ENCODE results near the gene KDM7A. TPM values are rescaled to one million over a fixed set of nuclear protein-coding genes. Genes with fewer than 3 reads are reported as not detected.
A peak's percentile ranks its signal among the peaks of the same experiment; 100 is the strongest.

KDM7A gene, protein sequence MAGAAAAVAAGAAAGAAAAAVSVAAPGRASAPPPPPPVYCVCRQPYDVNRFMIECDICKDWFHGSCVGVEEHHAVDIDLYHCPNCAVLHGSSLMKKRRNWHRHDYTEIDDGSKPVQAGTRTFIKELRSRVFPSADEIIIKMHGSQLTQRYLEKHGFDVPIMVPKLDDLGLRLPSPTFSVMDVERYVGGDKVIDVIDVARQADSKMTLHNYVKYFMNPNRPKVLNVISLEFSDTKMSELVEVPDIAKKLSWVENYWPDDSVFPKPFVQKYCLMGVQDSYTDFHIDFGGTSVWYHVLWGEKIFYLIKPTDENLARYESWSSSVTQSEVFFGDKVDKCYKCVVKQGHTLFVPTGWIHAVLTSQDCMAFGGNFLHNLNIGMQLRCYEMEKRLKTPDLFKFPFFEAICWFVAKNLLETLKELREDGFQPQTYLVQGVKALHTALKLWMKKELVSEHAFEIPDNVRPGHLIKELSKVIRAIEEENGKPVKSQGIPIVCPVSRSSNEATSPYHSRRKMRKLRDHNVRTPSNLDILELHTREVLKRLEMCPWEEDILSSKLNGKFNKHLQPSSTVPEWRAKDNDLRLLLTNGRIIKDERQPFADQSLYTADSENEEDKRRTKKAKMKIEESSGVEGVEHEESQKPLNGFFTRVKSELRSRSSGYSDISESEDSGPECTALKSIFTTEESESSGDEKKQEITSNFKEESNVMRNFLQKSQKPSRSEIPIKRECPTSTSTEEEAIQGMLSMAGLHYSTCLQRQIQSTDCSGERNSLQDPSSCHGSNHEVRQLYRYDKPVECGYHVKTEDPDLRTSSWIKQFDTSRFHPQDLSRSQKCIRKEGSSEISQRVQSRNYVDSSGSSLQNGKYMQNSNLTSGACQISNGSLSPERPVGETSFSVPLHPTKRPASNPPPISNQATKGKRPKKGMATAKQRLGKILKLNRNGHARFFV
- total RNA-seq = 5.2 and 10.9 TPM in 2 replicates

DNA sequence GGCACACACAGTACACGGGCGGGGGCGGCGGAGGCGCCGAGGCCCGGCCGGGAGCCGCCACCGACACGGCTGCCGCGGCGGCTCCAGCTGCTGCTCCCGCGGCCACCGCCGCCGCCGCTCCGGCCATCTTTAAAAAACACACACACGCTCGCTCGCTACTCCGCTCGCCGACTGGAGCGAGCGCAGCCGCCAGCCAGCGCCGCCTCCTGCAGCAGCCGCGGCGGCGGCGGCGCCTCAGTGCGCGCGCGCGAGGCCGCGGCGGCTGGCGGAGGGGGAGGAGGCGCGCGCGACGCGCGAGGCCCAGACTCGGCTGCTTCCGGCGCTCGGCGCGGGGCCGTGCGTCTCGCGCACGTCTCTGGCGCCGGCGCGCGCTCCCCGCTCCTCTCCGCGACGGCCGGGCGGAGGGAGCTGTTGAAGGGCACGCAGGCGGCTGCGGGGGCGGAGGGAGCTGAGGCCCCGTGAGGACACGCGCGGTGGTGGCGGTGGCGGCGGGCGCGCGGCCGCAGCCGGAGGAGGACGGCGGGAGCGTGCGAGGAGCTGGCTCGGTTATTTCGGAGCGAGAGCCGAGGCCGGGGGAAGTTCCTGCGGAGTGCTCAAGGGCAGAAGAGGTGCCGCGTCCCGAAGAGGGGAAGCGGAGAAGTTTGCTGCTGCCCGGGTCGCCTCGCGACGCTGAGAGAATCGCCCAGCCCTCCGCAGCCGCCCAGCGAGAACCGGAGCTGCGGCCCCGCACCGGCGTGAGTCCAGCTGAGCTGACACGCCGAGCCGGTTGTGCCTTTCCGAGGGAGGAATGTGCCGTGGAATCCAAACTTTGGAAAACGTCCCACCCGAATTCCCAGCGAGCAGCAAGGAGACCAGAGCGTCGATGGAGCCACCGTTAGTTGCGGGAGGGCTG is at the start of gene KDM7A:
Gene KDM7A, minus strand, starts transcription at position 173 of the 892 bp plus-strand sequence. Its CDS starts 46 bp downstream, at position 127.
- peak; percentile 94 to 96 for DNase-seq (ENCODE audit: low read depth in 2 of 2)

DNA sequence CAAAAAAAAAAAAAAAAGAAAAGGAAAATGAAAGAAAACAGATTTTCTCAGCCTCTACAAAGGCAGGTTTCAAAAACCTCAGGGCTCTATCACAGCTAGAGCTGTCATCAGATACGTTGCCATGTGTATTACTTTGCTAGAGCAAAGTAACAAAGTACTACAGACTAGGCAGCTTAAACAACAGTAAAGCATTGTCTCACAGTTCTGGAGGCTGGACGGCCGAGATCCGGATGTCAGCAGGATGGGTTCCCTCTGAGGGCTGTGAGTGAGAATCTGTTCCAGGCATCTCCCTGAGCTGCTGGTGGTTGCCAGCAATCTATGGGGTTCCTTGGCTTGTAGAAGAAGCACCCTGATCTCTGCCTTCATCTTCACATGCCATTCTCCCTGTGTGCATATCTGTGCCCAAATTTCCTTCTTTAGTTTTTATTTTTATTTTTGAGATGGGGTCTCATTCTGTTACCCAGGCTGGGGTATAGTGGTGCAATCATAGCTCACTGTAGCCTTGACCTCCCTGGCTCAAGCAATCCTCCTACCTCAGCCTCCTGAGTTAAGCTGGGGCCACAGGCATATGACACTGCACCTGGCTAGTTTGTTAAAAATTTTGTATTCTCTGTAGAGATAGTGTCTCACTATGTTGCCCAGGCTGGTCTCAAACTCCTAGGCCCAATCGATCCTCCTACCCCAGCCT is 48.9 kb upstream of the KDM7A start:
- DNase-seq (ENCODE audit: low read depth in 2 of 2) = no peak

- no peak for DNase-seq (ENCODE audit: low read depth in 2 of 2)
These were observed 46.9 kb upstream of the KDM7A start for GRCh38 chr7:140223515-140224221.

DNA sequence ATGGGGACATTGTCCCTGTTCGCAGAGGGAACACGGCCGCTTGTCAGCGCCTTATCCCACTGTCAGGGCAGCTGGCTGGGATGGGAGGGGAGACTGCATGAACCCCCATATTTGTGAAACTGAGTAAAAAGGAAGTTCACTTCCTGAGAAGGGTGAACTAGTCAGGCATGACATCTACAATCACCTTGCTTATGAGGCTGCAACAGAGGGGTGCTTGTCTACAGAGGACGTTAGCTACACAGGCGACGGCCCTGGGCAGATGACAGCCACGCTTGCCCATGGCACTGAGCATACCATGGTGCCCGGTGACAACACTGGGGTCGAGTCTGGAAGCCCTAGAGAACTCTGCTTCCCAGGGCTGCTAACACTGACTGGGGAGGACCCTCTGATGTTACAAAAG is 46.0 kb upstream of the KDM7A start:
- no peak for DNase-seq (ENCODE audit: low read depth in 2 of 2)

DNA sequence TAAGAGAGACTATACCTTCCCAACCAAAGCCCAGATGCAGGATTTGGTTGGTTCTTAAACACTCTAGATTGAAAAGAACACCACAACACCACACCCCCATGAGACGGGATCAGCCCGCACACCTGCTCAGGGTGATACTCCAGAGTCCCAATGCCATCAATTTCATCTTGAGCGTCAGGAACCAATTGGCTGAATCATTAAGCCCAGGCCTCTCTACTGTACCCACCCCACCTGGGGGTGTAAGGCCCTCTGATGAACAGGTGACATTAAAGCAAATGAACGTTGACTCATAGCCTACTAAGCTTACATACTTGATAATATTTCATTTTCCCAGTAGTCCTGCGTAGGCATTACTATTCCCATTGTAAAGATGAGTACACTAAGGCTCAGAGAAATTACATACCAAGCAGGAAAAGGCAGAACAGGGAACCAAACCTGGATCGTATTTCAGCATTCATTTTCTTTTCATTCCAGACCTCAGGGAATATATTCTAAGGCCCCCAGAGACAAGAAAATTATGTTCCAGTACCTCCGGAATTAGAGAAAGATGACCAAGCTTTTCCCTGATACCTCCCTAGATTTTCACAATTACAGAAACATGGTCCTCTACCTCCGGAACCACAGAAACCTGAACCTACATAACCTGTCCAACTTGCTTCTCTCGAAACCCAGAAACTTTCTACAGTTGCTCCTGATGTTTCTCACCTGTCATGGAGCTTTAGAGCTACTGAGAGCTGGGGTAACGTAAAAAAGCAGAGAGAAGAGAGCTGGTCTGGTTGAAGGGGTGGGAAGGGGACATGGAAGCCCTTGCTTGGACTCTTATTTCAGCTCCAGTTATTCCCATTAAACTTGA is 43.1 kb upstream of the KDM7A start:
- DNase-seq (ENCODE audit: low read depth in 2 of 2) = no peak

DNA sequence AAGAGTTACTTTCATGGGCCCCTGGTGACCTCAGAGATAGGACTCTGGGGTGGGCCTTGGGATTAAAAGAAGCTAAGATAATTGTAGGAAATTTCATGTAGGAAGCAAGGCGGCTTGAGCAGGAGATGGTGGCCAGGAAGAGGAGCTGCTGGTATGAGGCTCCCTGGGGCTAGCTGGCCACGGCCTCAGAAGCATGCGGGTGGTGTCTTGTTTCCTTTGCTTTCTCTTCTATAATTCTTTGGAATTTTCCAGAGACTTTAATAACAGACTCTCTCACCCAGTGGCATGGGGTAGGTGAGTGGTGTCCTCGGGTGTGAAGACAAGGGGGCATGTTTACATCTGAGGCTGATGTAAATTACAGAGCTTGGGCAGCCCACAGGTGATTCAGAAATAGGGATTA is 41.9 kb upstream of the KDM7A start:
- no peak for DNase-seq (ENCODE audit: low read depth in 2 of 2)

GRCh38 chr7:140217750-140218501 is 41.1 kb upstream of the KDM7A start:
- DNase-seq (ENCODE audit: low read depth in 2 of 2) = no peak

DNA sequence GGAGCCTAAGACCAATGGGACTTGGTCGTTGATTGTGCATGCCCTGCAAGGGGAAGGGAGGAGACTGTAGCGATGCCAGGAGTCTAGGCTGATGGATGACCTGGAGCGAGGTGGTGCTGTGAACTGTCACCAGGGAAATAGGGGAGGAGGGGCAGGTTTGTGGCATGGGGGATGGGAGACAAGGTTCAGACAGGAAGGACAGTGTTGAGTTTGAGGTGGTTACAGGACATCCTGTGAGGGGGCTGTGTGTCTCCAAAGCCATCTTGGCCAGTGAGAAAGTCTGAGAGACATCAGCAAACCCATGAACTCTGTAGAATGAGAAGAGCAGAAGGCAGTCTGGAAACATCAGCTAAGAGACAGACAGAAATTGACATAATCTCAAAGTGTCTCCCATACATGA is 38.5 kb upstream of the KDM7A start:
- DNase-seq (ENCODE audit: low read depth in 2 of 2) = no peak

GRCh38 chr7:140214075-140214684 is 37.4 kb upstream of the KDM7A start:
- DNase-seq (ENCODE audit: low read depth in 2 of 2) = peak in 1 of 2 donors; percentile 30

DNA sequence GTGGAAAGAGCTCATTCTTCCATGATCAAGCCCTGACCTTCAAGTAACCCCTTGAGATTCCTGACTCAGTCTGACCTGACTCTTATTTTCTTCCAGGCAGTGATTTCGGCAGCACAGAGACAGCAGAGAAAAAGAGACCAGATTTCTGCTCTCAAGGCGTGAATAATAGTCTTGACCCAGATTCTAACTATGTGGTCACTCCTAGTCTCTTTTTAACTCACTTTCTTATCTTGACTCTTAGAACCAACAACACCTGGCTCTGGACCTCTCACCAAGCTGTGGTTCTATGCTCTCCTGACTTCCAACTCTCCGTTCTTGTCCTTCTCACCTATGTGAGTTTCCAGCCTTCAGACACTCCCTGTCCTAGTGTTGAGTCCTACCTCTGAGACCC is 36.9 kb upstream of the KDM7A start:
- DNase-seq (ENCODE audit: low read depth in 2 of 2) = no peak

- DNase-seq (ENCODE audit: low read depth in 2 of 2) = peak in 1 of 2 donors; percentile 17
These were observed 35.5 kb upstream of the KDM7A start for GRCh38 chr7:140212100-140212881.

DNA sequence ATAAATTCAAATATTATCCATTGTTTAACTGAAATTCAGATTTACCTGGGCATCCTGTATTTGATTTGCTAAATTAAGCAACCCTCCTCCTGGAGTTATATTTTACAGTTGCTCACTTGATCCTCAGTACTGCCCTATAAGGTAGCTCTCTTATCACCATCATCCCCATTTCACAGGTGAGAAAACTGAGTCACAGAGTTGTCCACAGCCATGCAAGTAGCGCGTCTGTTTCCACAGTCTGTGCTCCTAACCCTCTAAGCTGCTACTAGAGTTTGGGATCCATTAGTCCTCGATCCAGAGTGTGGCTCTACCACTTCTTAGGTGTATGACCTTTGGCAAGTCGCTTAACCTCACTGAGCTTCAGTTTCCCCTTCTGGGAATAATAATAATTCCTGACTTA is 34.9 kb upstream of the KDM7A start:
- DNase-seq (ENCODE audit: low read depth in 2 of 2) = no peak

GRCh38 chr7:140209866-140210609 is 33.3 kb upstream of the KDM7A start:
- DNase-seq (ENCODE audit: low read depth in 2 of 2) = no peak

GRCh38 chr7:140206616-140207389 is 30.0 kb upstream of the KDM7A start:
- DNase-seq (ENCODE audit: low read depth in 2 of 2) = no peak

DNA sequence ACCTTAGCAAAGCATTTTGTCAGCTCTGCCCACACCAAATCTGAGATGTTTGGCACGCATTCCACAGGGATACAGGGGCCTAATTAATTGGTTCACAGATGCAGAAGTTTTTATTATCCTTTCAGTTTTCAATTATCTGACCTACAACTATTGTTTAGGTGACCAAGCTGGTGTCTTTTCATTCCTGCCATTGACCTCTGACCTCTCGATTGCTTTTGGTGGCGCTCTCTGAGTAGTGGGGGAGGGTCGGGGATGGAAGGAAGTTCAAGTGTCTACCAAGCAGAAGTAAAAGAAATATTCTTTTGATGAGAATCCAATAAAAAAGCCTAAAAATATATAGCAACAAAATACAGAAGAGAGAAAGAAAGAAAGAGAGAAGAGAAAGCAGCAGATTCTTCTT is 28.8 kb upstream of the KDM7A start:
- no peak for DNase-seq (ENCODE audit: low read depth in 2 of 2)

GRCh38 chr7:140203556-140203955 is 26.8 kb upstream of the KDM7A start:
- DNase-seq (ENCODE audit: low read depth in 2 of 2) = no peak
